Measurements from ENCODE around the gene OSBPL8.

The OSBPL8 gene

DNA sequence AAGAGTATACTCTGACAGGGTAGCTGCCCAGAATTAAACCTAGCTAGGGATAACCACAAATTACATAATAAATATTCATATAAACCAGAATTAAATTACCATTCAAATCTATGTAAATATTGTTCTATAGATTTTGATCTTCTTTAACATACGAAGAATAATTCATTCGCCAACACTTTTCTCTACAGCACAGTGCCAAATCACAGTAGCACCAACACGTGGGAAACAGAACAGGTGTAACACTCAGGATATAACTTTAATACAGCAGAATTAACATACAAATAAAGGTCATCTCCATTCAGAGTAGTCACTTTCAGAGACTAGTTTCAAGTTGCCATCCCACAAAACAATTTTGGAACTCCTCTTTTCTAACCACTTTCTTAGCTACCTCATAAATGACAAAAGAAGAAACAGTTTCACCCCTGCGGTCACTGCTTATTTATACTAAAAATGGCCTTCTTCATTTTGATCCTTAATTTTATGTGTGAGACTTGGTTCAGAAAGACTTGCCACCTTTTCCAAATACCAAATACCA lies 15.7 kb downstream of the OSBPL8 start:
- DNase-seq (ENCODE audit: low read depth), result no peak
- H3K4me3 ChIP-seq (ENCODE audit: low read depth, low read length), result no peak overlapping the region
- TF ChIP-seq, protein P1, sequence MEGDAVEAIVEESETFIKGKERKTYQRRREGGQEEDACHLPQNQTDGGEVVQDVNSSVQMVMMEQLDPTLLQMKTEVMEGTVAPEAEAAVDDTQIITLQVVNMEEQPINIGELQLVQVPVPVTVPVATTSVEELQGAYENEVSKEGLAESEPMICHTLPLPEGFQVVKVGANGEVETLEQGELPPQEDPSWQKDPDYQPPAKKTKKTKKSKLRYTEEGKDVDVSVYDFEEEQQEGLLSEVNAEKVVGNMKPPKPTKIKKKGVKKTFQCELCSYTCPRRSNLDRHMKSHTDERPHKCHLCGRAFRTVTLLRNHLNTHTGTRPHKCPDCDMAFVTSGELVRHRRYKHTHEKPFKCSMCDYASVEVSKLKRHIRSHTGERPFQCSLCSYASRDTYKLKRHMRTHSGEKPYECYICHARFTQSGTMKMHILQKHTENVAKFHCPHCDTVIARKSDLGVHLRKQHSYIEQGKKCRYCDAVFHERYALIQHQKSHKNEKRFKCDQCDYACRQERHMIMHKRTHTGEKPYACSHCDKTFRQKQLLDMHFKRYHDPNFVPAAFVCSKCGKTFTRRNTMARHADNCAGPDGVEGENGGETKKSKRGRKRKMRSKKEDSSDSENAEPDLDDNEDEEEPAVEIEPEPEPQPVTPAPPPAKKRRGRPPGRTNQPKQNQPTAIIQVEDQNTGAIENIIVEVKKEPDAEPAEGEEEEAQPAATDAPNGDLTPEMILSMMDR (IDR thresholded peaks at IDR 0.05; ENCODE audit: insufficient read depth, low read depth, low read length, missing control alignments), result no peak

- TF ChIP-seq, protein P1 (IDR thresholded peaks at IDR 0.05; ENCODE audit: insufficient read depth, low read depth, low read length, missing control alignments), result no peak
- no peak for DNase-seq (ENCODE audit: low read depth)
- no peak overlapping the region for H3K4me3 ChIP-seq (ENCODE audit: low read depth, low read length)
Measured at GRCh38 chr12:76542908-76543307, 16.7 kb downstream of the OSBPL8 start.

- H3K4me3 ChIP-seq (ENCODE audit: low read depth, low read length), result no peak overlapping the region
- no peak for DNase-seq (ENCODE audit: low read depth)
- TF ChIP-seq, protein P1 (IDR thresholded peaks at IDR 0.05; ENCODE audit: insufficient read depth, low read depth, low read length, missing control alignments), result no peak
Measured at GRCh38 chr12:76539727-76540126, 19.8 kb downstream of the OSBPL8 start.

DNA sequence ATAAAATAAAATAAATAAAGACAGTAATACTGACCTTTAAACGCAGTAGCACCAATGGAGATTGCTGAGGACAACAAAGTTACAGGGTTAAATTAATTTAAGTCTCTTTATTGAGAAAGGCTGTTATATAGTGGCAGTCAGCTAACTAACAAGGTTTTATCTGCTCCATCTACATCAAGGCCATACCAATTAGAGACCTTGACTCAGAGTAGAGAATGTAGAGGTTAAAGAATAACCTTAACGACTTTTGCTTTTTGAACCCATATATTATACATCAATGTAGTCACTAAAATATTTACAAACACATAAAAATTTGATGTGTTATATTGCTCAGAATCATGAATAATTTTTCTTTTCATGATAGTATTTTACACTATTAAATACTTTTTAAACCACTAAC lies 21.6 kb downstream of the OSBPL8 start:
- no peak for DNase-seq (ENCODE audit: low read depth)
- TF ChIP-seq, protein P1 (IDR thresholded peaks at IDR 0.05; ENCODE audit: insufficient read depth, low read depth, low read length, missing control alignments), result no peak
- H3K4me3 ChIP-seq (ENCODE audit: low read depth, low read length), result no peak overlapping the region

DNA sequence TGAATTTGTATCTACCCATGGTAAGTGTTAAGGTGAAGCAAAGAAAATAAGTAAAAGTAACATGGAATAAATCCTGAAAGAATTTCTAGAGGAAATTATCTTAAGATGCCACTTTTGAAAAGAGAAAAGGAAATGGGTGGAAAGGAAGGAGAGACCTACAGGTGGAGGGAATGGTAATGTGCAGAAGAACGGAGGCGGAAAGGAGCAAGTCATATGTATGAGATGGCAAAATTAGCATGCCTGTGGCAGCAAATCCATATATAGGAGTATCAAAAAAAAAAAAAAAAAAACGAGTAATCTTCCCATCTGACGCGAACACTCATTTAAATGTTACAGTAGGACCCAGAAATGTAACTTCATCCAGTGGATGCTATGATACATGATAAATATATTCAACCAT lies 23.0 kb downstream of the OSBPL8 start:
- H3K4me3 ChIP-seq (ENCODE audit: low read depth, low read length), result no peak overlapping the region
- DNase-seq (ENCODE audit: low read depth), result no peak
- TF ChIP-seq, protein P1 (IDR thresholded peaks at IDR 0.05; ENCODE audit: insufficient read depth, low read depth, low read length, missing control alignments), result no peak

- TF ChIP-seq, protein P1 (IDR thresholded peaks at IDR 0.05; ENCODE audit: insufficient read depth, low read depth, low read length, missing control alignments), result no peak
- no peak for DNase-seq (ENCODE audit: low read depth)
- H3K4me3 ChIP-seq (ENCODE audit: low read depth, low read length), result no peak overlapping the region
Measured at GRCh38 chr12:76535170-76535569, 24.4 kb downstream of the OSBPL8 start.

GRCh38 chr12:76533331-76533730 lies 26.2 kb downstream of the OSBPL8 start:
- no peak for DNase-seq (ENCODE audit: low read depth)
- TF ChIP-seq, protein P1 (IDR thresholded peaks at IDR 0.05; ENCODE audit: insufficient read depth, low read depth, low read length, missing control alignments), result no peak
- no peak overlapping the region for H3K4me3 ChIP-seq (ENCODE audit: low read depth, low read length)

Data from GM12865 (cell line).